HG03097 (cell line): ENCODE measurements around the gene SPATA13.
"Not testable (repeated sequence)": the region's sequence is repeated elsewhere in the genome, so short reads cannot be mapped to it uniquely, and the experiment has no call there.

Experiments used
- ATAC-seq: cut with Tn5 transposase; IDR thresholded peaks from one replicate; pipeline ENCODE4 v1.9.1; 2021; ENCODE audit not compliant: unreplicated experiment, low FRiP score

Gene SPATA13

DNA sequence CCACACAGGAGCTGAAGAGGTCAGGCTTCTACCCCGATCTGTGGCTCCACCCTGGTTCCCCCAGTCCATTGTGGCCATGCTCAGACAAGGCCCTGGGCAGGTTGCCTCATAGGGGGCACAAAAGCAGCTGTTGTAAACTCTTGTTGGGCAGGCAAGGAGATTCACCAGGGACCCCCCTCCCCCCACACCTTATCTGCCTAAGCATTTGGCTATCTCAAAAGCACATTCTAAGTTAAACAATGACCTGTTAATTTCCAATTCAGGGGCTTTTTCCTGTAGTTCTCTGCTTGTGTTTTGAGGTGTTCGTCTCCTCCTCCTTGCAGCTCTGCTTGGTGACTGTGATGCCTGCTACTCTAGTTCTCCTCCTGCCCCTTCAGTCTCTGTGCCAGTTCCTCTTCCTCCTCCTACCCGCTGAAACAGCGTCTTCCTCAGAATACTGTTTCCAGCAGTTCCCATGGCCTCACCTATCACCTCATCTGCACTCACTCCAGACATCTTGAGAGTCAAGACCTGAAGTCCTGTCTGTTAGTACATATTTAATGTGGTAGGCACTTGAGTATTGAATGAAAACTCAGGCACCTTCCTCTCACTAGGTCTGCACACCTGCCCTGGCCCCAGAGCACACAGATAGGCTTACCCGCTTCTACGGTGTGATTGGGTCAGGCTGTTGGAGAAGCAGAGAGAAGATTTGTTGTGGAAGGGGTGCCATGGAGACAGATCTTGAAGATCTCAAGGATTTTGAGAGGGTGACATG is 31.7 kb downstream of the SPATA13 start:
- ATAC-seq = no peak

- no peak for ATAC-seq
Observed at GRCh38 chr13:24192811-24193162, 32.3 kb downstream of the SPATA13 start.

DNA sequence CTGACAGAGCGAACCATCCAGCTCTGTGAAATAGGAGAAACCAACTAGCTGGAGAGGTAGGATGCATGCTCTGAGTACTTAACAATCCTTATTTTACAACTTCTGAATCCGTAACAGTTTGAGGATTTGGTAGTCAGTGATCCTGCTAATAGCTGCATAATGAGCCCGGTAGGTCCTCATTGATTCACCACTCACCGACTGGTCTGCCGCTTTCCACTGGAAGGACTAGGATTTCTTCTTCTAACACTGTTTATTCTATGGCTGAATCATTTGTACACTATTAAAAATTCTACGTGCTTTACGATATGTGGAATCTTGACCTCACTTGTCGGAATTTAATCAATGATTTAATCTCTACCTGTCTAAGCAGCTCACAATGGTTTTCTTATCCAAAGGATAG is 33.9 kb downstream of the SPATA13 start:
- ATAC-seq = no peak

GRCh38 chr13:24195626-24196025 is 35.1 kb downstream of the SPATA13 start:
- ATAC-seq = no peak

GRCh38 chr13:24196593-24197197 is 36.2 kb downstream of the SPATA13 start:
- no peak for ATAC-seq

DNA sequence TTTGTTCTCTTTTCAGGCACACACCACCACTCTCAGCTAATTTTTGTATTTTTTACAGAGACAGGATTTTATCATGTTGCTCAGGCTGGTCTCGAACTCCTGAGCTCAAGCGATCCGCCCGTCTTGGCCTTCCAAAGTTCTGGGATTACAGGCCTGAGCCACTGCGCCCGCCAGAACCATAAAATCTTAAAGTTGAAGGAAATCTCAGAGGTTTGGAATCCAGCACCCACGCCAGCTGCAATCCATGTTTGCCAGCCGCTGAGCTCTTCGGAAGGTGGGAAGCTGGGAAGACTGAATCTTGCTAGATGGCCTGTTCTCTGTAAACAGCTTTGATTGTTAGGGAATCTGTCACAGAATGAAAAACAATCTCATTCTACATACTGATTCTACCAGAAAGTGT is 38.5 kb downstream of the SPATA13 start:
- no peak for ATAC-seq

DNA sequence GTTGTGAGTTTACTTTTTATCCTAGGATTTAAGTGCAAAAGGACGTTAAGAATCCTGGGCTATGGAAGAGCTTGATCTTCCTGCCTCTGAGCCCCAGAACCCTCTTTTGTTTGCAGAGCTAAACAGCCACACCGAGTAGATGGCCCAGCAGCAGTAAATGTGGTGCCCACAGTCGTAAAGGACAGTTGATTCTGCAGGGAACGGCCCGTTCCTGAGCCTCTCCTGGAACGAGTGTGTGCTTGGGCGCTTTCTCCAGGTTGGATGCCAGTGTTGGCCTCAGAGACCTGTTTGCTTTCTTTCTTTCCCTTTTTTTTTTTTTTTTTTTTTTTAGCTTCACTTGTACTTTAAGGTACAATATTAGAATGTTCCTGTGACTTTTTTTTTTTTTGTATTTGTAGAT is 41.7 kb downstream of the SPATA13 start:
- ATAC-seq = no peak

GRCh38 chr13:24203273-24203672 is 42.8 kb downstream of the SPATA13 start:
- ATAC-seq = no peak

GRCh38 chr13:24203811-24204210 is 43.3 kb downstream of the SPATA13 start:
- no peak for ATAC-seq

DNA sequence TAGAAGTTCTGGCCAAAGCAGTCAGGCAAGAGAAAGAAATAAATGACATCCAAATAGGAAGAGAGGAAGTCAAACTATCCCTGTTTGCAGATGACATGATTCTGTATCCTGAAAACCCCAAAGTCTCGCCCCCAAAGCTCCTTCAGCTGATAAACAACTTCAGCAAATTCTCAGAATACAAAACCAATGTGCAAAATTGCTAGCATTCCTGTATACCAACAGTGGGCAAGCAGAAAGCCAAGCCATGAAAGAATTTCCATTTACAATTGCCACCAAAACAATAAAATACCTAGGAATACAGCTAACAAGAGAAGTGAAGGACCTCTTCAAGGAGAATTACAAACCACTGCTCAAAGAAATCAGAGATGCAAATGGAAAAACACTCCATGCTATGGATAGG is 44.6 kb downstream of the SPATA13 start:
- not testable (repeated sequence) for ATAC-seq

GRCh38 chr13:24207841-24208667 is 47.5 kb downstream of the SPATA13 start:
- ATAC-seq = no peak

GRCh38 chr13:24209138-24209537 is 48.6 kb downstream of the SPATA13 start:
- ATAC-seq = no peak

GRCh38 chr13:24212254-24212653 is 51.7 kb downstream of the SPATA13 start:
- ATAC-seq = no peak

- no peak for ATAC-seq
Observed at GRCh38 chr13:24212674-24213073, 52.2 kb downstream of the SPATA13 start.

DNA sequence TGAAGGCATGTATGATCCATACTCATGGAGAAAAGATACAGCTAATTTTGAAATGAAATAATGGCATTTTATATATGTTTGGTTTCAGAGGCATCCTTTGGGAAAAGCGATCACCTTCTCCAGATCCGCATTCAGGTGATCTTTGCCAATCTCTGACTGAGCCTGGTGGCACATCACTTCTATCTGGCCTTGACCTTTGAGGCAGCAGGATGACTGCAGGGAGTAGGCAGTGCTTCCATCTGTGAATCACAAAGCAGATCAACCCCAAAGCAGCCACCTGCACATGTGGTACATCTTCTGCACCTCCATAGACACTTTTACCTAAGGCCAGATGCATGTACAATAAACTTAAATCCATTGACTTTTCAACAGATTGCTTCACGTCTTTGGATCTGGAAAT is 53.4 kb downstream of the SPATA13 start:
- ATAC-seq = no peak

DNA sequence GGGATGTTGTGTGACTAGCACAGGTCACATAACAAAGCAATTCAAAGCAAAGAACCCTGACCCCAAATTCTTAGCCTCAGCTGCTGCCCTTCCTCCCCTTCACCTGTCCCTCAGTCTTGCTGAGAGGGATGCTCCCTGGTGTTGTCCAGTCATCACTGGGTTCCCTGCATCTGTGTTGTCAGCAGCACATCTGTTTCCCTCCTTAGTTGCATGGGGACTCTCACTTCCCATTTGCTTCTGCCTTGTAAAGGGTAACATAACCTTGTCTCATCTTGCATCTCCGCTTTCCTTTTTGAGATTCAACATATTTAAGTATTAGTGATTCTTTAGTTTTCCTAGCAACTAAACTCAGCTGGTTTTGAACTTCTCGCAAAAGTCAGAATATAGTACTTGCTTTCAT is 54.0 kb downstream of the SPATA13 start:
- no peak for ATAC-seq

- no peak for ATAC-seq
Observed at GRCh38 chr13:24215126-24215525, 54.6 kb downstream of the SPATA13 start.

- ATAC-seq = no peak
Observed at GRCh38 chr13:24215732-24216131, 55.2 kb downstream of the SPATA13 start.

GRCh38 chr13:24216176-24216575 is 55.7 kb downstream of the SPATA13 start:
- no peak for ATAC-seq

DNA sequence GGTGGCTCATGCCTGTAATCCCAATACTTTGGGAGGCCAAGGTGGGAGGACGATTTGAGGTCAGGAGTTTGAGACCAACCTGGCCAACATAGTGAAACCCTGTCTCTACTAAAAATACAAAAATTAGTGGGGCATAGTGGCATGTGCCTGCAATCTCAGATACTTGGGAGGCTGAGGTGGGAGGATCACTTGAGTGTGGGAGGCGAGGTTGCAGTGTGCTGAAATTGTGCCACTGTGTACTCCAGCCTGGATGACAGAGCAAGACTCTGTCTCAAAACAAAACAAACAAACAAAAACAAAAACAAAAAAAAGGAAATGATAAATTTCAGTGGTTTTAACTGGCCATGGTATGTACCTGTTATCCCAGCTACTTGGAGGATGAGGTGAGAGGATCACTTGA is 56.3 kb downstream of the SPATA13 start:
- not testable (repeated sequence) for ATAC-seq

GRCh38 chr13:24217601-24218281 is 57.2 kb downstream of the SPATA13 start:
- ATAC-seq = no peak
